H9 (cell line): ENCODE measurements around the gene ZNHIT6. TPM values are rescaled to one million over a fixed set of nuclear protein-coding genes. Genes with fewer than 3 reads are reported as not detected.

ENCODE experiments used
- DNase-seq: peaks from one replicate; pipeline ENCODE4 v3.0.0-alpha.2; 2017
- H2AFZ ChIP-seq: one replicate; pipeline ENCODE4 v1.6.1; 2013; ENCODE audit warnings: mild to moderate bottlenecking, low read length, control low read depth, moderate library complexity
- H2AK5ac ChIP-seq: 2 replicates; pipeline ENCODE4 v1.6.1; 2013; ENCODE audit warnings: low read length, control low read depth, mixed read lengths; ENCODE audit not compliant: insufficient read length
- H2BK120ac ChIP-seq: one replicate; pipeline ENCODE4 v1.6.1; 2013; ENCODE audit warnings: low read depth, mild to moderate bottlenecking, low read length, control low read depth, inconsistent platforms; ENCODE audit not compliant: poor library complexity, severe bottlenecking
- H2BK12ac ChIP-seq: 2 replicates; pipeline ENCODE4 v1.6.1; 2013; ENCODE audit warnings: low read length, control low read depth, mixed read lengths, low read depth; ENCODE audit not compliant: insufficient read length
- H2BK15ac ChIP-seq: 2 replicates; pipeline ENCODE4 v1.6.1; 2013; ENCODE audit warnings: low read depth, low read length, control low read depth
- H2BK20ac ChIP-seq: one replicate; pipeline ENCODE4 v1.6.1; 2013; ENCODE audit warnings: low read depth, mild to moderate bottlenecking, low read length, control low read depth, inconsistent platforms; ENCODE audit not compliant: poor library complexity, severe bottlenecking
- H2BK5ac ChIP-seq: 2 replicates; pipeline ENCODE4 v1.6.1; 2013; ENCODE audit warnings: low read length, control low read depth, mixed read lengths; ENCODE audit not compliant: insufficient read length
- H3K14ac ChIP-seq: 2 replicates; pipeline ENCODE4 v1.6.1; 2013; ENCODE audit warnings: low read length, control low read depth; ENCODE audit not compliant: insufficient read depth
- H3K18ac ChIP-seq: 2 replicates; pipeline ENCODE4 v1.6.1; 2013; ENCODE audit warnings: low read depth, mild to moderate bottlenecking, mixed read lengths, low read length, control low read depth; ENCODE audit not compliant: insufficient read length
- H3K23ac ChIP-seq: 2 replicates; pipeline ENCODE4 v1.6.1; 2013; ENCODE audit warnings: low read length, control low read depth, mixed read lengths, low read depth; ENCODE audit not compliant: insufficient read length
- H3K23me2 ChIP-seq: 2 replicates; pipeline ENCODE4 v1.6.1; 2013; ENCODE audit warnings: low read depth, mild to moderate bottlenecking, mixed read lengths, low read length, control low read depth; ENCODE audit not compliant: insufficient read length, poor library complexity, severe bottlenecking
- H3K27ac ChIP-seq: 2 replicates; pipeline ENCODE4 v1.5.1; 2013; ENCODE audit warnings: low read length, control low read depth, mixed read lengths, low read depth; ENCODE audit not compliant: insufficient read length
- H3K27me3 ChIP-seq: 2 replicates; pipeline ENCODE4 v1.6.1; 2013; ENCODE audit warnings: low read length, control low read depth, inconsistent platforms; ENCODE audit not compliant: insufficient read depth
- H3K4ac ChIP-seq: 2 replicates; pipeline ENCODE4 v1.6.1; 2013; ENCODE audit warnings: low read depth, mild to moderate bottlenecking, control low read depth, inconsistent platforms, low read length, moderate library complexity
- H3K4me1 ChIP-seq: 2 replicates; pipeline ENCODE4 v1.6.1; 2013; ENCODE audit warnings: low read length, control low read depth, inconsistent platforms; ENCODE audit not compliant: insufficient read depth
- H3K4me2 ChIP-seq: 2 replicates; pipeline ENCODE4 v1.6.1; 2013; ENCODE audit warnings: low read length, control low read depth, mixed read lengths; ENCODE audit not compliant: insufficient read length, insufficient read depth
- H3K56ac ChIP-seq: 2 replicates; pipeline ENCODE4 v1.6.1; 2013; ENCODE audit warnings: low read depth, mild to moderate bottlenecking, mixed read lengths, low read length, control low read depth; ENCODE audit not compliant: insufficient read length
- H3K79me1 ChIP-seq: 2 replicates; pipeline ENCODE4 v1.6.1; 2013; ENCODE audit warnings: low read depth, mild to moderate bottlenecking, moderate library complexity, low read length, control low read depth, inconsistent platforms; ENCODE audit not compliant: insufficient read depth, poor library complexity, severe bottlenecking
- H3K79me2 ChIP-seq: 2 replicates; pipeline ENCODE4 v1.6.1; 2013; ENCODE audit warnings: low read length, control low read depth, inconsistent platforms; ENCODE audit not compliant: insufficient read depth
- H3K9ac ChIP-seq: 2 replicates; pipeline ENCODE4 v1.6.1; 2013; ENCODE audit warnings: low read length, control low read depth, mixed read lengths; ENCODE audit not compliant: insufficient read length; ENCODE audit errors: extremely low read depth
- H3K9me3 ChIP-seq: one replicate; pipeline ENCODE4 v1.6.1; 2013; ENCODE audit warnings: low read depth, low read length, inconsistent platforms; ENCODE audit not compliant: control insufficient read depth
- H3T11ph ChIP-seq: one replicate; pipeline ENCODE4 v1.6.1; 2013; ENCODE audit warnings: mild to moderate bottlenecking, low read length, control low read depth, inconsistent platforms
- H4K20me1 ChIP-seq: one replicate; pipeline ENCODE4 v1.6.1; 2013; ENCODE audit not compliant: control insufficient read depth, insufficient read length, insufficient read depth
- H4K5ac ChIP-seq: 2 replicates; pipeline ENCODE4 v1.6.1; 2013; ENCODE audit warnings: low read depth, mild to moderate bottlenecking, mixed read lengths, low read length, control low read depth; ENCODE audit not compliant: insufficient read length
- H4K8ac ChIP-seq: replicated peaks from 2 replicates; pipeline ENCODE4 v1.6.1; 2013; ENCODE audit warnings: low read length, control low read depth, mixed read lengths, low read depth; ENCODE audit not compliant: insufficient read length
- H4K91ac ChIP-seq: 2 replicates; pipeline ENCODE4 v1.6.1; 2013; ENCODE audit warnings: low read depth, mild to moderate bottlenecking, moderate library complexity, mixed read lengths, low read length, control low read depth; ENCODE audit not compliant: insufficient read length
- H3K27ac Mint-ChIP-seq, 3 experiments: 2 replicates in 2 of 3; 3 replicates in 1 of 3; pipeline ENCODE4 v1.8.0; 2020 to 2021; ENCODE audit warnings: mixed read lengths in 3 of 3, mild to moderate bottlenecking in 1 of 3, moderate library complexity in 1 of 3
- H3K27me3 Mint-ChIP-seq: 2 replicates; pipeline ENCODE4 v1.8.0; 2021; ENCODE audit warnings: low read depth, mild to moderate bottlenecking, moderate library complexity, mixed read lengths
- H3K36me3 Mint-ChIP-seq, 3 experiments: 2 replicates in 2 of 3; 3 replicates in 1 of 3; pipeline ENCODE4 v1.8.0; 2020 to 2021; ENCODE audit warnings: low read depth in 3 of 3, mixed read lengths in 3 of 3; ENCODE audit not compliant: insufficient read depth in 1 of 3
- H3K4me1 Mint-ChIP-seq, 2 experiments: 2 replicates each; pipeline ENCODE4 v1.8.0; 2020; ENCODE audit warnings: mixed read lengths in 2 of 2
- H3K4me3 Mint-ChIP-seq, 2 experiments: 2 replicates in 1 of 2; 3 replicates in 1 of 2; pipeline ENCODE4 v1.8.0; 2020 to 2021; ENCODE audit warnings: mild to moderate bottlenecking in 2 of 2, mixed read lengths in 2 of 2, moderate library complexity in 1 of 2
- H3K9me3 Mint-ChIP-seq, 2 experiments: 2 replicates in 1 of 2; 3 replicates in 1 of 2; pipeline ENCODE4 v1.8.0; 2020; ENCODE audit warnings: mild to moderate bottlenecking in 2 of 2, mixed read lengths in 2 of 2, moderate library complexity in 1 of 2
- WGBS: extraction: QIAGEN DNeasy Blood & Tissue Kit; methylation state at CpG from one replicate; pipeline ENCODE4 v1.1.7; 2013; ENCODE audit warnings: missing lambda C conversion rate, low lambda C conversion rate, mixed read lengths; ENCODE audit not compliant: insufficient read length; ENCODE audit errors: extremely low coverage; 5-methylcytosine and 5-hydroxymethylcytosine counted together
- total RNA-seq: library from RNA; stranded (reverse); gene quantifications from 2 replicates; pipeline ENCODE4 v1.2.1, GENCODE V29; 2021
- TF ChIP-seq, protein P1 (sequence below): fragments of 200-600 bp; sonication (generic); conservative IDR thresholded peaks from 3 replicates; pipeline ENCODE4 v1.8.0; 2021; ENCODE audit warnings: antibody characterized with exemption, mild to moderate bottlenecking

The ZNHIT6 gene
- total RNA-seq, 1 experiment from 2014 or later: 21.5 TPM

DNA sequence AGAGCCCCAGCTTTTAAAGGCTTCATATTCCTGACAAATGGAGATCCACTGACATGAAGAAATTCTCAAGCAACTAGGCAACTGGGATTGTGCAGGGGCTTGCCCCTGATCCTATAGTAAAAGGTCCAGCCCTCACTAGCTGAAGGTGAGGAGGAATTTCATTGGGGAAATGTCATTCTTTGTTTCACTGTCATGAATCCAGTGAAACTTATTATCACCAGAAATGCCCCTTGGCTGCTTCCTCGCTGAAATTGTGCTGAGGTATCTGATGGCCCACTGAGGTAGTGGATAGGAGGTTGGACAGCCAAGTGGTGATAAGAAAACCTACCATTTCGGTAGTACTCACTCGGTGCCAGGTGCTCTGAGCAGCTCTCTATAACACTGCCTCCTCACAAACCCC lies 91.5 kb downstream of the ZNHIT6 start:
- no peak overlapping the region for H2BK120ac ChIP-seq
- Mint-ChIP-seq H3K27me3 (no peaks in the 10 kb centered on the region), H3K27ac (peak overlapping the region in 1 of 3 experiments; percentile 65; a peak in 1 of 7 replicates), H3K4me1 (peaks cover 9 to 16% of the 10 kb centered on the region in 2 experiments), H3K36me3 (peaks cover 7 to 15% (median 8%) of the 10 kb centered on the region in 3 experiments), H3K9me3 (peaks cover 12 to 14% of the 10 kb centered on the region in 2 experiments), H3K4me3 (no peak overlapping the region)
- H3T11ph ChIP-seq: no peak overlapping the region
- H3K9ac ChIP-seq: no peak overlapping the region
- no peak overlapping the region for H3K14ac ChIP-seq
- no peak overlapping the region for H4K5ac ChIP-seq
- TF ChIP-seq, protein P1, sequence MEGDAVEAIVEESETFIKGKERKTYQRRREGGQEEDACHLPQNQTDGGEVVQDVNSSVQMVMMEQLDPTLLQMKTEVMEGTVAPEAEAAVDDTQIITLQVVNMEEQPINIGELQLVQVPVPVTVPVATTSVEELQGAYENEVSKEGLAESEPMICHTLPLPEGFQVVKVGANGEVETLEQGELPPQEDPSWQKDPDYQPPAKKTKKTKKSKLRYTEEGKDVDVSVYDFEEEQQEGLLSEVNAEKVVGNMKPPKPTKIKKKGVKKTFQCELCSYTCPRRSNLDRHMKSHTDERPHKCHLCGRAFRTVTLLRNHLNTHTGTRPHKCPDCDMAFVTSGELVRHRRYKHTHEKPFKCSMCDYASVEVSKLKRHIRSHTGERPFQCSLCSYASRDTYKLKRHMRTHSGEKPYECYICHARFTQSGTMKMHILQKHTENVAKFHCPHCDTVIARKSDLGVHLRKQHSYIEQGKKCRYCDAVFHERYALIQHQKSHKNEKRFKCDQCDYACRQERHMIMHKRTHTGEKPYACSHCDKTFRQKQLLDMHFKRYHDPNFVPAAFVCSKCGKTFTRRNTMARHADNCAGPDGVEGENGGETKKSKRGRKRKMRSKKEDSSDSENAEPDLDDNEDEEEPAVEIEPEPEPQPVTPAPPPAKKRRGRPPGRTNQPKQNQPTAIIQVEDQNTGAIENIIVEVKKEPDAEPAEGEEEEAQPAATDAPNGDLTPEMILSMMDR: no peak
- H3K4me2 ChIP-seq: no peak overlapping the region
- no peaks in the 10 kb centered on the region for H4K20me1 ChIP-seq
- H2BK5ac ChIP-seq: no peak overlapping the region
- no peak overlapping the region for H2BK15ac ChIP-seq
- H3K79me1 ChIP-seq: no peaks in the 10 kb centered on the region
- DNase-seq: no peak
- H2BK20ac ChIP-seq: no peak overlapping the region
- WGBS: no CpG with 5 or more reads among the region's 3 CpGs
- no peak overlapping the region for H2AFZ ChIP-seq
- H3K4ac ChIP-seq: no peak overlapping the region
- no peak overlapping the region for H3K23ac ChIP-seq
- no peak overlapping the region for H3K56ac ChIP-seq
- H3K9me3 ChIP-seq: peaks cover 12% of the 10 kb centered on the region
- H3K27ac ChIP-seq: no peak overlapping the region
- no peak overlapping the region for H2BK12ac ChIP-seq
- H2AK5ac ChIP-seq: no peak overlapping the region
- H4K91ac ChIP-seq: no peak overlapping the region
- H3K27me3 ChIP-seq: no peaks in the 10 kb centered on the region
- H3K4me1 ChIP-seq: peaks cover 5% of the 10 kb centered on the region; the same call in 1 of the 2 replicates
- H3K23me2 ChIP-seq: no peaks in the 10 kb centered on the region
- no peak overlapping the region for H3K18ac ChIP-seq
- H4K8ac ChIP-seq: no peak overlapping the region
- no peaks in the 10 kb centered on the region for H3K79me2 ChIP-seq
